ENCODE results near the gene CCDC122.

CCDC122 gene

GRCh38 chr13:43850873-43851272, 28.7 kb downstream of the CCDC122 start:
- H3K4me3 ChIP-seq (ENCODE audit: low read length), result no peak overlapping the region
- no peak overlapping the region for H2AK5ac ChIP-seq (ENCODE audit: low read length)
- no peak overlapping the region for H3K4ac ChIP-seq (ENCODE audit: low read depth, low read length)
- no peak overlapping the region for H3K9ac ChIP-seq (ENCODE audit: low read length)
- H3K4me1 ChIP-seq (ENCODE audit: control insufficient read depth, low read depth, low read length), result no peaks in the 10 kb centered on the region
- no peak overlapping the region for H3K56ac ChIP-seq (ENCODE audit: low read length)
- no peak overlapping the region for H2BK120ac ChIP-seq (ENCODE audit: low read depth, low read length)
- no peaks in the 10 kb centered on the region for H3K79me1 ChIP-seq (ENCODE audit: low read length)
- no peak overlapping the region for H2BK5ac ChIP-seq (ENCODE audit: low read length)
- H3K27me3 ChIP-seq (ENCODE audit: insufficient read depth, low read length, poor library complexity), result no peaks in the 10 kb centered on the region
- WGBS (ENCODE audit: extremely low coverage, insufficient coverage, low lambda C conversion rate), result no CpG with 5 or more reads among the region's 1 CpG
- H3K23ac ChIP-seq (ENCODE audit: low read length), result no peak overlapping the region
- H3K36me3 ChIP-seq (ENCODE audit: control insufficient read depth, insufficient read depth, low read length), result no peaks in the 10 kb centered on the region
- no peak overlapping the region for H3K27ac ChIP-seq (ENCODE audit: low read depth, low read length)
- no peak overlapping the region for H3K4me2 ChIP-seq (ENCODE audit: low read length)
- no peak for DNase-seq
- no peaks in the 10 kb centered on the region for H3K79me2 ChIP-seq (ENCODE audit: control insufficient read depth, insufficient read depth, low read length)
- H4K8ac ChIP-seq (ENCODE audit: low read depth, low read length), result no peak overlapping the region
- no peak overlapping the region for H4K5ac ChIP-seq (ENCODE audit: low read length)
- no peak overlapping the region for H2BK15ac ChIP-seq (replicated peaks; ENCODE audit: low read depth)
- no peak overlapping the region for H3K18ac ChIP-seq (ENCODE audit: low read length)

DNA sequence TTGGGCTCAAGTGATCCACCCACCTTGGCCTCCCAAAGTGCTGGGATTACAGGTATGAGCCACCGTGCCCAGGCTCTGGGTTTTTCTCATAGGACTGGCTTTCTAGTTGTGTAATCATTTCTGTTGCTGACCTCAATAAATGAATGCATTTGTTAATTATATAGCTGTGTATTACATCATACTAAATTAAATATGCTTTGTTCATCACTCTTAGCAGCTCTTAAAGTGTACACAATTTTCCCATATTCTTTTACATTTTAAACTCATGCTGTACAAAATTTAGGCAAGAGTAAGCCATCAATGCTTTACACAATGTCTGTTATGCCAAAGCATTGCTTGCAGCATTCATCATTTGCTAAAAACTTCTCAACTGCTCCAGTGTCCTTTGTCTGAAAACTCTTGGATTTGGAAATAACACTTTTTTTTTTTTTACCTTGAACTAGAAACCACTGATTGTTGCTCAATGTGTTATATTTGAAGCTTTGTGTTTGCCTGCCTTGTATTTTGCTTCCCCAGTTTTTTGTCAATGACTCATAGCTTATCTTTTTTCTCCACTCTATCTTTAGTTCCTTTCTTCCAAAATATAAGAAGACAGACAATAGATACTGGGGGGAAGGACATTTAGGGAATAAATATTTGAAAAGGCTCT, 31.4 kb downstream of the CCDC122 start:
- no peak overlapping the region for H2BK15ac ChIP-seq (replicated peaks; ENCODE audit: low read depth)
- H2AK5ac ChIP-seq (ENCODE audit: low read length), result no peak overlapping the region
- H3K23ac ChIP-seq (ENCODE audit: low read length), result no peak overlapping the region
- no peaks in the 10 kb centered on the region for H3K79me1 ChIP-seq (ENCODE audit: low read length)
- no peaks in the 10 kb centered on the region for H3K27me3 ChIP-seq (ENCODE audit: insufficient read depth, low read length, poor library complexity)
- no CpG with 5 or more reads among the region's 1 CpG for WGBS (ENCODE audit: extremely low coverage, insufficient coverage, low lambda C conversion rate)
- H3K4me1 ChIP-seq (ENCODE audit: control insufficient read depth, low read depth, low read length), result no peaks in the 10 kb centered on the region
- H3K56ac ChIP-seq (ENCODE audit: low read length), result no peak overlapping the region
- H3K4ac ChIP-seq (ENCODE audit: low read depth, low read length), result no peak overlapping the region
- no peaks in the 10 kb centered on the region for H3K36me3 ChIP-seq (ENCODE audit: control insufficient read depth, insufficient read depth, low read length)
- DNase-seq, result no peak
- H3K27ac ChIP-seq (ENCODE audit: low read depth, low read length), result no peak overlapping the region
- no peak overlapping the region for H3K9ac ChIP-seq (ENCODE audit: low read length)
- no peak overlapping the region for H4K8ac ChIP-seq (ENCODE audit: low read depth, low read length)
- no peaks in the 10 kb centered on the region for H3K79me2 ChIP-seq (ENCODE audit: control insufficient read depth, insufficient read depth, low read length)
- no peak overlapping the region for H3K4me3 ChIP-seq (ENCODE audit: low read length)
- no peak overlapping the region for H2BK120ac ChIP-seq (ENCODE audit: low read depth, low read length)
- H2BK5ac ChIP-seq (ENCODE audit: low read length), result no peak overlapping the region
- H3K4me2 ChIP-seq (ENCODE audit: low read length), result no peak overlapping the region
- H4K5ac ChIP-seq (ENCODE audit: low read length), result no peak overlapping the region
- H3K18ac ChIP-seq (ENCODE audit: low read length), result no peak overlapping the region

- H2BK120ac ChIP-seq (ENCODE audit: low read depth, low read length), result no peak overlapping the region
- no peak overlapping the region for H3K4ac ChIP-seq (ENCODE audit: low read depth, low read length)
- H3K56ac ChIP-seq (ENCODE audit: low read length), result no peak overlapping the region
- H3K23ac ChIP-seq (ENCODE audit: low read length), result no peak overlapping the region
- H3K4me3 ChIP-seq (ENCODE audit: low read length), result no peak overlapping the region
- no peaks in the 10 kb centered on the region for H3K4me1 ChIP-seq (ENCODE audit: control insufficient read depth, low read depth, low read length)
- H4K5ac ChIP-seq (ENCODE audit: low read length), result no peak overlapping the region
- no peak overlapping the region for H3K9ac ChIP-seq (ENCODE audit: low read length)
- DNase-seq, result no peak
- H2BK15ac ChIP-seq (replicated peaks; ENCODE audit: low read depth), result no peak overlapping the region
- no peak overlapping the region for H4K8ac ChIP-seq (ENCODE audit: low read depth, low read length)
- H3K79me2 ChIP-seq (ENCODE audit: control insufficient read depth, insufficient read depth, low read length), result no peaks in the 10 kb centered on the region
- H2AK5ac ChIP-seq (ENCODE audit: low read length), result no peak overlapping the region
- WGBS (ENCODE audit: extremely low coverage, insufficient coverage, low lambda C conversion rate), result no CpG with 5 or more reads among the region's 3 CpGs
- no peaks in the 10 kb centered on the region for H3K79me1 ChIP-seq (ENCODE audit: low read length)
- H3K27me3 ChIP-seq (ENCODE audit: insufficient read depth, low read length, poor library complexity), result no peaks in the 10 kb centered on the region
- H3K18ac ChIP-seq (ENCODE audit: low read length), result no peak overlapping the region
- no peaks in the 10 kb centered on the region for H3K36me3 ChIP-seq (ENCODE audit: control insufficient read depth, insufficient read depth, low read length)
- H3K27ac ChIP-seq (ENCODE audit: low read depth, low read length), result no peak overlapping the region
- no peak overlapping the region for H2BK5ac ChIP-seq (ENCODE audit: low read length)
- H3K4me2 ChIP-seq (ENCODE audit: low read length), result no peak overlapping the region
These were observed 32.9 kb downstream of the CCDC122 start for GRCh38 chr13:43846496-43847158.

DNA sequence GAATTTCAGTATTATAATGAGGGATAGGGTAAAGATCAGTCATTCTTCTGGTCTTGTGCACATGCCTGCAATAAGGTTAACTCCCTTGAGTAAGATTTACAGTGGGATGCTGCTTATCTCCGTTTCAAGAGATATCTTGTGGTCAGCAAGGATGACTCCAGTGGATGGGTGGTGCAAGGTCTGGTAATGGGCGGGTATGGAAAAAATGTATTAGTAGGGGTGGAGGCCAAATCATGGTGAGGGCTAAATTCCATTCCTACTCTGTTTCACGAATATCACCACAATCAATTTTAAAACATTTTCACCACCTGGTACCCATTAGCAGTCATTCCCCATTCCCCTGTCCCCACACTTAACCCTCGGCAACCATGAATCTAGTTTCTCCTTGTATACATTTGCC, 40.6 kb downstream of the CCDC122 start:
- H3K4me1 ChIP-seq (ENCODE audit: control insufficient read depth, low read depth, low read length), result no peaks in the 10 kb centered on the region
- no peak overlapping the region for H3K9ac ChIP-seq (ENCODE audit: low read length)
- H4K8ac ChIP-seq (ENCODE audit: low read depth, low read length), result no peak overlapping the region
- no peak overlapping the region for H2BK15ac ChIP-seq (replicated peaks; ENCODE audit: low read depth)
- H3K79me1 ChIP-seq (ENCODE audit: low read length), result no peaks in the 10 kb centered on the region
- H3K56ac ChIP-seq (ENCODE audit: low read length), result no peak overlapping the region
- no peak overlapping the region for H3K4me3 ChIP-seq (ENCODE audit: low read length)
- WGBS (ENCODE audit: extremely low coverage, insufficient coverage, low lambda C conversion rate), result no CpG with 5 or more reads among the region's 4 CpGs
- no peaks in the 10 kb centered on the region for H3K36me3 ChIP-seq (ENCODE audit: control insufficient read depth, insufficient read depth, low read length)
- H2BK5ac ChIP-seq (ENCODE audit: low read length), result no peak overlapping the region
- no peak overlapping the region for H4K5ac ChIP-seq (ENCODE audit: low read length)
- no peak overlapping the region for H2AK5ac ChIP-seq (ENCODE audit: low read length)
- no peak overlapping the region for H2BK120ac ChIP-seq (ENCODE audit: low read depth, low read length)
- no peak overlapping the region for H3K4me2 ChIP-seq (ENCODE audit: low read length)
- no peak overlapping the region for H3K27ac ChIP-seq (ENCODE audit: low read depth, low read length)
- H3K18ac ChIP-seq (ENCODE audit: low read length), result no peak overlapping the region
- H3K23ac ChIP-seq (ENCODE audit: low read length), result no peak overlapping the region
- H3K4ac ChIP-seq (ENCODE audit: low read depth, low read length), result no peak overlapping the region
- DNase-seq, result no peak
- H3K27me3 ChIP-seq (ENCODE audit: insufficient read depth, low read length, poor library complexity), result no peaks in the 10 kb centered on the region
- no peaks in the 10 kb centered on the region for H3K79me2 ChIP-seq (ENCODE audit: control insufficient read depth, insufficient read depth, low read length)

DNA sequence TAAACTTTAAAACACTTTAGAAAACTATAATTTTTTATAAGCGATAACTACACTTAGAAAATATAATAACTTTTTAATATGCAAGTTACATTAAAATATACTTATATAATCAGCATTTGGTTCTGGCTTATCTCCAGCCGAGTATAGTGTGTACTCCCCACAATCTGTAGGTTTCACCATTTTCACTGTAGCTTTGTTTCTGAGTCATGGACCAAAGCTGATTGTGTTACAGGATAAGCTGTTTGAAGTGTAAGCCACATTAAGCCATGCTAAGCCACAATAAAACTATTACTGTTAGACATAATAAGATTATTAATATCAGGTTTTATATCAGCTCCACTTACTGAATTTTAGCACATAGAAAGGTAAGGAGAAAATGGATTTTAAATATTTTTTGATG, 43.8 kb downstream of the CCDC122 start:
- H4K8ac ChIP-seq (ENCODE audit: low read depth, low read length), result no peak overlapping the region
- H3K79me2 ChIP-seq (ENCODE audit: control insufficient read depth, insufficient read depth, low read length), result no peaks in the 10 kb centered on the region
- no peaks in the 10 kb centered on the region for H3K36me3 ChIP-seq (ENCODE audit: control insufficient read depth, insufficient read depth, low read length)
- DNase-seq, result peak; percentile 2
- no peaks in the 10 kb centered on the region for H3K79me1 ChIP-seq (ENCODE audit: low read length)
- no peak overlapping the region for H3K4me3 ChIP-seq (ENCODE audit: low read length)
- H2BK120ac ChIP-seq (ENCODE audit: low read depth, low read length), result no peak overlapping the region
- peaks cover 2% of the 10 kb centered on the region for H3K27me3 ChIP-seq (ENCODE audit: insufficient read depth, low read length, poor library complexity)
- H2BK15ac ChIP-seq (replicated peaks; ENCODE audit: low read depth), result no peak overlapping the region
- no peak overlapping the region for H3K9ac ChIP-seq (ENCODE audit: low read length)
- H4K5ac ChIP-seq (ENCODE audit: low read length), result no peak overlapping the region
- H2BK5ac ChIP-seq (ENCODE audit: low read length), result no peak overlapping the region
- H3K23ac ChIP-seq (ENCODE audit: low read length), result no peak overlapping the region
- WGBS (ENCODE audit: extremely low coverage, insufficient coverage, low lambda C conversion rate), result 100% methylated on average over 1 of the region's 2 CpGs
- no peak overlapping the region for H3K27ac ChIP-seq (ENCODE audit: low read depth, low read length)
- no peak overlapping the region for H2AK5ac ChIP-seq (ENCODE audit: low read length)
- H3K18ac ChIP-seq (ENCODE audit: low read length), result no peak overlapping the region
- no peak overlapping the region for H3K4ac ChIP-seq (ENCODE audit: low read depth, low read length)
- no peak overlapping the region for H3K4me2 ChIP-seq (ENCODE audit: low read length)
- no peak overlapping the region for H3K56ac ChIP-seq (ENCODE audit: low read length)
- no peaks in the 10 kb centered on the region for H3K4me1 ChIP-seq (ENCODE audit: control insufficient read depth, low read depth, low read length)

DNA sequence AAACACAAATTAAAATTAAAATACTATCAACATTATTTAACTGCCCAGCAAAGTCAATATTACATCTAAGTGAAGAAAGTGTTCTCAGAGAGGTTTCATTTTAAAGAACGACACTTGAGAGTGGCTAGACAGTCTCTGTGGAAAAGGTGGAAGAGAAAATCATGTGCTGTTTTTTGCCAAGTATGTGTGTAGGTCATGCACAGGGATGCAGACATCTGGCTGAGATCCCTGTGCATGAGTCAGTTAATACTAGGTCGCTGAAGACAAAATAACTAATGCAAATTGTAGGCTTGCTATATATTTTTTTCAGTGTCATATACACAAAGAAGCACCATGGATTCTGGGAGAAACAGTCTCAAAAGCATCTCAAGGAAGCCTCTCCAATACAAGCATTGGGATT, 48.5 kb downstream of the CCDC122 start:
- Histone ChIP-seq H3K36me3 (ENCODE audit: control insufficient read depth, insufficient read depth, low read length) (no peaks in the 10 kb centered on the region), H3K4me3 (ENCODE audit: low read length) (no peak overlapping the region), H3K27ac (ENCODE audit: low read depth, low read length) (no peak overlapping the region), H3K4ac (ENCODE audit: low read depth, low read length) (no peak overlapping the region), H2BK120ac (ENCODE audit: low read depth, low read length) (no peak overlapping the region), H3K4me1 (ENCODE audit: control insufficient read depth, low read depth, low read length) (no peaks in the 10 kb centered on the region), H3K56ac (ENCODE audit: low read length) (no peak overlapping the region), H3K79me2 (ENCODE audit: control insufficient read depth, insufficient read depth, low read length) (no peaks in the 10 kb centered on the region), H3K18ac (ENCODE audit: low read length) (no peak overlapping the region), H2AK5ac (ENCODE audit: low read length) (no peak overlapping the region), H3K4me2 (ENCODE audit: low read length) (no peak overlapping the region), H2BK5ac (ENCODE audit: low read length) (no peak overlapping the region), H3K79me1 (ENCODE audit: low read length) (no peaks in the 10 kb centered on the region), H3K23ac (ENCODE audit: low read length) (no peak overlapping the region), H2BK15ac (replicated peaks; ENCODE audit: low read depth) (no peak overlapping the region), H3K27me3 (ENCODE audit: insufficient read depth, low read length, poor library complexity) (peaks cover 2% of the 10 kb centered on the region), H3K9ac (ENCODE audit: low read length) (no peak overlapping the region), H4K5ac (ENCODE audit: low read length) (no peak overlapping the region), H4K8ac (ENCODE audit: low read depth, low read length) (no peak overlapping the region)
- no CpG with 5 or more reads among the region's 2 CpGs for WGBS (ENCODE audit: extremely low coverage, insufficient coverage, low lambda C conversion rate)
- no peak for DNase-seq
